Stimulated activated CD4-positive, alpha-beta T cell treated with anti-CD3 and anti-CD28 coated beads, Interleukin-4, amount 100 ng/mL, for 24 hours (primary cell): ENCODE data around the gene STAT5B.
A peak's percentile ranks its signal among the peaks of the same experiment; 100 is the strongest.

Experiments used
- DNase-seq: peaks from one replicate; pipeline ENCODE4 v3.0.0-alpha.2; 2020

The STAT5B gene

GRCh38 chr17:42284566-42284965 is 8.4 kb upstream of the STAT5B start:
- no peak for DNase-seq

- no peak for DNase-seq
Measured at GRCh38 chr17:42284024-42284369, 7.8 kb upstream of the STAT5B start.

GRCh38 chr17:42283241-42284023 is 7.2 kb upstream of the STAT5B start:
- no peak for DNase-seq

GRCh38 chr17:42282478-42283080 is 6.4 kb upstream of the STAT5B start:
- no peak for DNase-seq

- no peak for DNase-seq
Measured at GRCh38 chr17:42281571-42282096, 5.4 kb upstream of the STAT5B start.

- DNase-seq: no peak
Measured at GRCh38 chr17:42279776-42280630, 3.8 kb upstream of the STAT5B start.

GRCh38 chr17:42277342-42277712 is 1.1 kb upstream of the STAT5B start:
- no peak for DNase-seq

- DNase-seq: peak; percentile 37
Measured at GRCh38 chr17:42276609-42277341, 584 bp upstream of the STAT5B start.

- peak; percentile 29 for DNase-seq
Measured at GRCh38 chr17:42275527-42276358, 448 bp downstream of the STAT5B start.

- no peak for DNase-seq
Measured at GRCh38 chr17:42274812-42275526, 1.2 kb downstream of the STAT5B start.

GRCh38 chr17:42274253-42274542 is 2.0 kb downstream of the STAT5B start:
- DNase-seq: no peak

GRCh38 chr17:42273474-42274252 is 2.5 kb downstream of the STAT5B start:
- DNase-seq: no peak

- DNase-seq: no peak
Measured at GRCh38 chr17:42272162-42272907, 3.9 kb downstream of the STAT5B start.

GRCh38 chr17:42271779-42272035 is 4.5 kb downstream of the STAT5B start:
- DNase-seq: no peak

- DNase-seq: no peak
Measured at GRCh38 chr17:42271006-42271778, 5.0 kb downstream of the STAT5B start.

- no peak for DNase-seq
Measured at GRCh38 chr17:42270596-42270995, 5.6 kb downstream of the STAT5B start.

GRCh38 chr17:42270170-42270535 is 6.0 kb downstream of the STAT5B start:
- DNase-seq: no peak

GRCh38 chr17:42268236-42268635 is 8.0 kb downstream of the STAT5B start:
- DNase-seq: no peak
